Adrenal gland (tissue), 5 donors: Measurements from ENCODE around the gene TSHB.

Experiments
- CTCF ChIP-seq, 6 experiments: fragments of 450-650 bp in 4 of 6; fragments of 200-600 bp in 2 of 6; sonication (generic) in 1 of 6; IDR thresholded peaks; 1 replicate in 5 of 6; 2 replicates in 1 of 6; pipeline versions ENCODE4 v1.5.1 to v1.8.0; 2016 to 2021; ENCODE audit warnings: antibody characterized with exemption in 6 of 6, mild to moderate bottlenecking in 2 of 6, moderate library complexity in 1 of 6
- POLR2A ChIP-seq, 2 donors: fragments of 450-650 bp; IDR thresholded peaks; one replicate each; pipeline ENCODE4 v1.6.1; 2017; ENCODE audit warnings: antibody characterized with exemption in 2 of 2, mild to moderate bottlenecking in 2 of 2, moderate library complexity in 1 of 2
- donor health status: DM: no; HTN: no; CAD: no.

- TF ChIP-seq POLR2A (IDR thresholded peaks at IDR 0.05), result no peak
- no peak for TF ChIP-seq CTCF (IDR thresholded peaks at IDR 0.05)
Observed at GRCh38 chr1:114982251-114982650, 47.4 kb upstream of the TSHB start.
